ENCODE data around the gene HMCN1.

Gene HMCN1

GRCh38 chr1:186030453-186030852 lies 296.3 kb downstream of the HMCN1 start:
- no peak for DNase-seq (ENCODE audit: low spot score)

GRCh38 chr1:186033847-186034271 lies 299.7 kb downstream of the HMCN1 start:
- DNase-seq (ENCODE audit: low spot score) = no peak

GRCh38 chr1:186042230-186042629 lies 308.0 kb downstream of the HMCN1 start:
- DNase-seq (ENCODE audit: low spot score) = no peak

- DNase-seq (ENCODE audit: low spot score) = no peak
Measured at GRCh38 chr1:186043296-186043695, 309.1 kb downstream of the HMCN1 start.

GRCh38 chr1:186044079-186044685 lies 310.0 kb downstream of the HMCN1 start:
- DNase-seq (ENCODE audit: low spot score) = no peak

- no peak for DNase-seq (ENCODE audit: low spot score)
Measured at GRCh38 chr1:186046437-186047211, 312.4 kb downstream of the HMCN1 start.

GRCh38 chr1:186050360-186050759 lies 316.2 kb downstream of the HMCN1 start:
- no peak for DNase-seq (ENCODE audit: low spot score)

- no peak for DNase-seq (ENCODE audit: low spot score)
Measured at GRCh38 chr1:186054003-186054402, 319.8 kb downstream of the HMCN1 start.

GRCh38 chr1:186054932-186055331 lies 320.7 kb downstream of the HMCN1 start:
- DNase-seq (ENCODE audit: low spot score) = no peak

GRCh38 chr1:186055846-186056245 lies 321.7 kb downstream of the HMCN1 start:
- no peak for DNase-seq (ENCODE audit: low spot score)

- no peak for DNase-seq (ENCODE audit: low spot score)
Measured at GRCh38 chr1:186057086-186057485, 322.9 kb downstream of the HMCN1 start.

- DNase-seq (ENCODE audit: low spot score) = no peak
Measured at GRCh38 chr1:186059311-186059710, 325.1 kb downstream of the HMCN1 start.

GRCh38 chr1:186059752-186060151 lies 325.6 kb downstream of the HMCN1 start:
- no peak for DNase-seq (ENCODE audit: low spot score)

GRCh38 chr1:186060226-186060625 lies 326.0 kb downstream of the HMCN1 start:
- DNase-seq (ENCODE audit: low spot score) = no peak

GRCh38 chr1:186063091-186063657 lies 329.0 kb downstream of the HMCN1 start:
- no peak for DNase-seq (ENCODE audit: low spot score)

GRCh38 chr1:186066411-186066810 lies 332.2 kb downstream of the HMCN1 start:
- DNase-seq (ENCODE audit: low spot score) = no peak

- DNase-seq (ENCODE audit: low spot score) = no peak
Measured at GRCh38 chr1:186073697-186074096, 339.5 kb downstream of the HMCN1 start.

GRCh38 chr1:186076006-186076405 lies 341.8 kb downstream of the HMCN1 start:
- no peak for DNase-seq (ENCODE audit: low spot score)

GRCh38 chr1:186078245-186078644 lies 344.1 kb downstream of the HMCN1 start:
- peak; percentile 31 for DNase-seq (ENCODE audit: low spot score)

GRCh38 chr1:186079084-186079684 lies 345.0 kb downstream of the HMCN1 start:
- no peak for DNase-seq (ENCODE audit: low spot score)

GRCh38 chr1:186082235-186082937 lies 348.2 kb downstream of the HMCN1 start:
- peak; percentile 41 for DNase-seq (ENCODE audit: low spot score)

GRCh38 chr1:186086583-186086982 lies 352.4 kb downstream of the HMCN1 start:
- no peak for DNase-seq (ENCODE audit: low spot score)
